ENCODE measurements around the gene PIGT.

GRCh38 chr20:45436732-45437485, 21.0 kb downstream of the PIGT start:
- no peak for TF ChIP-seq EP300 (IDR thresholded peaks at IDR 0.05; ENCODE audit: borderline replicate concordance in 1 of 2, control insufficient read depth in 1 of 2, low read depth in 2 of 2, low read length in 2 of 2)
- TF ChIP-seq, protein P1, sequence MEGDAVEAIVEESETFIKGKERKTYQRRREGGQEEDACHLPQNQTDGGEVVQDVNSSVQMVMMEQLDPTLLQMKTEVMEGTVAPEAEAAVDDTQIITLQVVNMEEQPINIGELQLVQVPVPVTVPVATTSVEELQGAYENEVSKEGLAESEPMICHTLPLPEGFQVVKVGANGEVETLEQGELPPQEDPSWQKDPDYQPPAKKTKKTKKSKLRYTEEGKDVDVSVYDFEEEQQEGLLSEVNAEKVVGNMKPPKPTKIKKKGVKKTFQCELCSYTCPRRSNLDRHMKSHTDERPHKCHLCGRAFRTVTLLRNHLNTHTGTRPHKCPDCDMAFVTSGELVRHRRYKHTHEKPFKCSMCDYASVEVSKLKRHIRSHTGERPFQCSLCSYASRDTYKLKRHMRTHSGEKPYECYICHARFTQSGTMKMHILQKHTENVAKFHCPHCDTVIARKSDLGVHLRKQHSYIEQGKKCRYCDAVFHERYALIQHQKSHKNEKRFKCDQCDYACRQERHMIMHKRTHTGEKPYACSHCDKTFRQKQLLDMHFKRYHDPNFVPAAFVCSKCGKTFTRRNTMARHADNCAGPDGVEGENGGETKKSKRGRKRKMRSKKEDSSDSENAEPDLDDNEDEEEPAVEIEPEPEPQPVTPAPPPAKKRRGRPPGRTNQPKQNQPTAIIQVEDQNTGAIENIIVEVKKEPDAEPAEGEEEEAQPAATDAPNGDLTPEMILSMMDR (IDR thresholded peaks at IDR 0.05 in 2 of 3, conservative IDR thresholded peaks at IDR 0.05 in 1 of 3; ENCODE audit: control insufficient read depth in 2 of 3, extremely low read depth in 1 of 3, insufficient read depth in 1 of 3, low read depth in 3 of 3, low read length in 3 of 3) = peak; percentile 96 to 97 (median 96)
- TF ChIP-seq ZZZ3 (IDR thresholded peaks at IDR 0.05; ENCODE audit: control insufficient read depth, insufficient read length, low read depth) = no peak
- TF ChIP-seq DPF2 (IDR thresholded peaks at IDR 0.05) = 0 out of 2 replicates have a peak, but pooled peaks have one; percentile 23
- no peak for TF ChIP-seq CEBPB (IDR thresholded peaks at IDR 0.05; ENCODE audit: borderline replicate concordance in 1 of 2, low read depth in 2 of 2, low read length in 2 of 2)
